Activated naive CD8-positive, alpha-beta T cell treated with anti-CD3 and anti-CD28 coated beads for 36 hours (primary cell): Measurements from ENCODE around the gene MBD5. TPM values are rescaled to one million over a fixed set of nuclear protein-coding genes. Genes with fewer than 3 reads are reported as not detected.

Source experiments
- DNase-seq: peaks from one replicate; pipeline ENCODE4 v3.0.0; 2021
- H3K27ac Mint-ChIP-seq: one replicate; pipeline ENCODE4 v1.8.0; 2022; ENCODE audit warnings: mild to moderate bottlenecking, moderate library complexity, mixed read lengths
- H3K27me3 Mint-ChIP-seq: one replicate; pipeline ENCODE4 v1.8.0; 2022; ENCODE audit warnings: mild to moderate bottlenecking, mixed read lengths
- H3K36me3 Mint-ChIP-seq: one replicate; pipeline ENCODE4 v1.8.0; 2021; ENCODE audit warnings: mild to moderate bottlenecking, mixed read lengths
- H3K4me1 Mint-ChIP-seq: one replicate; pipeline ENCODE4 v1.8.0; 2021; ENCODE audit warnings: mixed read lengths
- H3K4me3 Mint-ChIP-seq: one replicate; pipeline ENCODE4 v1.8.0; 2022; ENCODE audit warnings: mild to moderate bottlenecking, moderate library complexity, mixed read lengths
- H3K9me3 Mint-ChIP-seq: one replicate; pipeline ENCODE4 v1.8.0; 2022; ENCODE audit warnings: mixed read lengths
- total RNA-seq, 2 experiments: library from RNA; stranded (reverse); gene quantifications; one replicate each; pipeline ENCODE4 v1.2.3, GENCODE V29; 2021

Gene MBD5
- total RNA-seq, 2 experiments from 2014 or later: 17.0 to 17.4 TPM

DNA sequence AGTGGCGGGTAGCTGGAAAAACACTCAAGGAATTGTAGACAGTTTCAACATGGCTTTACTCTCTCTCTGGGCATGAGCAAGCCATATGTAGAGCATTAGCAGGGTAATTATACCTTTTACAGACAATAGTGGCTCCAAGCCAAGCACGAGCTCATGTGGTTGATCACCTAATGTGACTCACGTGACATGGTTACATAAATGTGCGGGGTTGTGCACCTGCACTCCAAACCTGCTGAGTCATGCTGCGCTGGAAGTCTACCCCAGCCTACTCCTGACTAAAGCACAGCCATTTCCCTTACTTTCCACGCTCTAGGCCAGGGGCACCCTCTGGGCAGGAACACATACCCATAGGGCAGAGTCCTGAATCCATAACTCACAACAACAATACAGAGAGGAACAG lies 232.8 kb downstream of the MBD5 start:
- Mint-ChIP-seq H3K27ac (no peak overlapping the region), H3K9me3 (peaks cover 34% of the 10 kb centered on the region), H3K27me3 (no peaks in the 10 kb centered on the region), H3K36me3 (peaks cover 53% of the 10 kb centered on the region), H3K4me1 (no peaks in the 10 kb centered on the region), H3K4me3 (no peak overlapping the region)
- DNase-seq: no peak

DNA sequence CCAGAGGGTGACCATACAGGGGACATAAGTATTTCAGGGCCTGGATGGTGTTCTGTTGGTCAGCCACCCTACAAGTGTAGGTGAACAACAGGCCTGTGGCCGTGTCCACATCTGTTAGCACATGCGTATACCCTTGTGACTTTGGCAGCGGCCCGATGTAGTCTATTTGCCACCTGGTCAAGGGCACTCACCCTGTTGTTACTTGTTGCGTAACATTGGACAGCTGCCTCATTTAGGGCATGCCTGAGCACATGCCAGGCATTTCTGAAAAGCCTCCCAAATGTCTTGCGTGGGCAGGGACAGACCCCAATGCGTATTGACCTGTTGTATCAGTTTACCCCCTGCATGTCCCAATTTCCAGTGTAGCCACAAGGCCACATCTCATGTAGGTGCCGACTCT lies 235.0 kb downstream of the MBD5 start:
- Mint-ChIP-seq H3K4me3 (no peak overlapping the region), H3K4me1 (peaks cover 2% of the 10 kb centered on the region), H3K27me3 (no peaks in the 10 kb centered on the region), H3K36me3 (peaks cover 59% of the 10 kb centered on the region), H3K9me3 (peaks cover 39% of the 10 kb centered on the region), H3K27ac (no peak overlapping the region)
- DNase-seq: no peak

DNA sequence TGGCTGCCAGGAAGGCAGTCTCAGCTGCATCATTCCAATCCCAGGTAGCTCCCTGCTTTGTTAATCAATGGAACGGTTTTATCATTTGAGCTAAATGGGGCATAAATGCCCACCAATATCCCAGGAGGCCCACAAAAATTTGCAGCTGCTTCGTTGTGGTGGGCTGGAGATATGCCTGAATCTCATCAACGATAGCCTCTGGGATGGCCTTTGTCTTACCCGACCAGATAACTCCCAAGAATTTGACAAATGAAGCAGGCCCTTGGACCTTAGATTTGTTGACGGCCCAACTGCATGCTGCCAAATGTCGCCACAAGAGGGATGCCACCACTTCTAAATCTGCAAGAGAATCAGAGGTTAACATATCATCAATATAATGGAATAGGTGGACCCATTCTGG lies 236.4 kb downstream of the MBD5 start:
- Mint-ChIP-seq H3K27ac (no peak overlapping the region), H3K36me3 (peaks cover 51% of the 10 kb centered on the region)

DNA sequence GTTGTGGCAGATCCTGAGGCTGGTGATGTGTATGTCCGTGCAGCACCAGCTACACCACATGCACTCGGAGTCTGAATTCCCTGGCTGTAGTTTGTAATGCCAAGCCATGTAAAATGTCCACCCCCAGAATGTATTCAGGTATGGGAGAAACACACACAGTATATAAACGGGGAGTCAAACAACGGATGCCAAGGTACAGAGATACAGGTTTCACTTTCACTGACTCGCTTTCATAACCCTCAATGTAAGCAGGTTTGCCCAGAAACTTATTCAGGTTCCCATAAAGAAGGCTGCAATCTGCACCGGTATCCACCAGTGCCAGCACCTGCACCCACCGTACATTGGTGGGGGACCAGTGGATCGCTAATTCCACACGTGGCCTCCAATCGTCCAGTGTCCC lies 237.2 kb downstream of the MBD5 start:
- no peak overlapping the region for H3K4me3 Mint-ChIP-seq
- no peak overlapping the region for H3K27ac Mint-ChIP-seq
- no peak for DNase-seq
- peaks cover 26% of the 10 kb centered on the region for H3K9me3 Mint-ChIP-seq
- H3K4me1 Mint-ChIP-seq: peaks cover 2% of the 10 kb centered on the region
- no peaks in the 10 kb centered on the region for H3K27me3 Mint-ChIP-seq
- peaks cover 46% of the 10 kb centered on the region for H3K36me3 Mint-ChIP-seq

More for the DNA sequence above, 236.4 kb downstream of the MBD5 start:
- Mint-ChIP-seq H3K27me3 (no peaks in the 10 kb centered on the region), H3K9me3 (peaks cover 32% of the 10 kb centered on the region), H3K4me3 (no peak overlapping the region), H3K4me1 (peaks cover 2% of the 10 kb centered on the region)
- no peak for DNase-seq

DNA sequence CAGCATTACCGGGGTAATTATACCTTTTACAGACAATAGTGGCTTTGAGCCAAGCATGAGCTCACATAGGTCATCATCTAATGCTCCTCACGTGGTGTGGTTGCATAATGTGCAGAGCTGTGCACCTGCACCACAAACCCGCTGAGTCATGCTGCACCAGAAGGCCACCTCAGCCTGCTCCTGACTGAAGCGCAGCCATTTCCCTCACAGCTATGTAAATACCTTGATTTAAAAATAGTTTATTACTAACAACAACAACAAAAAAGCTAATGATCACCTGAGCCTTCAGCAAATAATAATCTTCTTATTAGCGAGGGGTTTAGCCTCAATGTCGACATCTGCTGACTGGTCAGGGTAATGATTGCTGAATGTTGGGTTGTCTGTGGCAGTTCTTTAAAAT lies 238.8 kb downstream of the MBD5 start:
- Mint-ChIP-seq H3K4me3 (no peak overlapping the region), H3K36me3 (peaks cover 38% of the 10 kb centered on the region), H3K9me3 (peaks cover 15% of the 10 kb centered on the region), H3K27ac (no peak overlapping the region), H3K4me1 (peaks cover 2% of the 10 kb centered on the region), H3K27me3 (no peaks in the 10 kb centered on the region)
- DNase-seq: no peak

DNA sequence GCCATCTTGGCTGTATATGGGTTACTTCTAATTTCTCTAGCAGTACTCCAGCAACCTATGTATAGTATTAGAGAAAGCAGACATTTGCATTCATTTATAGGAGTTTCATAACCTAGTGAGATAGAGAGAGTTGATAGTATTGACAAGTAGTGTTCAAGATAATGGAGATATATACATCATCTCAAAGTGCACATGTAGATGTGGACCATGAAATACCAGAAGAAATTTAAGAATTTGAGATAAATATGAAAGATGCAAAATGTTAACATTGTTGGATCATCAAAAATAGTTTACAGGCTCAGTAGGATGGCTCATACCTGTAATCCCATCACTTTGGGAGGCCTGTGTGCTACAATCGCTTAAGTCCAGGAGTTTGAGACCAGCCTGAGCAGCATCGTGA lies 243.0 kb downstream of the MBD5 start:
- no peak overlapping the region for H3K27ac Mint-ChIP-seq
- H3K4me1 Mint-ChIP-seq: peaks cover 2% of the 10 kb centered on the region
- no peak for DNase-seq
- no peak overlapping the region for H3K4me3 Mint-ChIP-seq
- H3K9me3 Mint-ChIP-seq: peaks cover 8% of the 10 kb centered on the region
- H3K36me3 Mint-ChIP-seq: peaks cover 20% of the 10 kb centered on the region
- H3K27me3 Mint-ChIP-seq: no peaks in the 10 kb centered on the region

DNA sequence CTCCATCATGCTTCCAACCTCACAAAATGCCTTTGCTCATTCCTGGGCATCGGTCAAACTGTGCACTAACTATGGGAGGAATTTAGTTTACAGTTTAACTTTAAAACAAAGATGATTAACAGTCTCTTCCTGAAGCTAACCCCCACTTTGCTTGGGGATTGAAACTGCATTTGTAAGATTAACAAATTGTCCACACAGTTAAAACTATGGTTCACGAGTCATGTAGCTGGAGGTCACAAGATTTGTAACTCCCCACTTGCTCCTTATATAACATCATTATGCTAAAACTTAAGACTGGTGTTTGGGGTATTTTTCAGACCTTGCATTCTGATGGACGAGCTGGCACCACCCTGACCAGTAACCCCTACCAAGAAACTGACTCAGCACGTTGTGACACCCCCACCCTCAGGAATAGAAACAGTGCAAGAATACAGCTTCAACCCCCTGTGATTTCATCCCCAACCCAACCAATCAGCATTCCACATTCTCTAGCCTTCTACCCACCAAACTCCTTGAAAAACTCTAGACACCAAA lies 252.3 kb downstream of the MBD5 start:
- H3K4me3 Mint-ChIP-seq: no peak overlapping the region
- H3K4me1 Mint-ChIP-seq: no peaks in the 10 kb centered on the region
- peak overlapping the region; percentile 57 for H3K27ac Mint-ChIP-seq
- DNase-seq: no peak
- no peaks in the 10 kb centered on the region for H3K27me3 Mint-ChIP-seq
- no peaks in the 10 kb centered on the region for H3K9me3 Mint-ChIP-seq
- peaks cover 12% of the 10 kb centered on the region for H3K36me3 Mint-ChIP-seq

DNA sequence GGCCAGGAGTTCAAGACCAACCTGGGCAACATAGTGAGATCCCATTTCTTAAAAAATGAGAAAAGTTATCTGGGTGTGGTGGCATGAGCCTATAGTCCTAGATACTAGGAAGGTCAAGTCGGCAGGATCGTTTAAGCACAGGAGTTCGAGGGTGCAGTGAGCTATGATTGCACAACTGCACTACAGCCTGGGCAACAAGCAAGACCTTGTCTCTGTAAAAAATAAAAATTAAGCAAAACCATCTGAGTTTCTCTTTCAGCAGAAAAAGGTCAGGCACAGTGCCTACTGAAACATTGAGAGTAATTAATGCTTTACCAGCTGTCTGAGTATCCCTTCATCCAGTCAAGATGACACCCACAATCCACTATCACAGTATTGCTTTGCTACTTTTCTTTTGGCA lies 258.3 kb downstream of the MBD5 start:
- Mint-ChIP-seq H3K27me3 (no peaks in the 10 kb centered on the region), H3K4me3 (no peak overlapping the region), H3K36me3 (peaks cover 8% of the 10 kb centered on the region), H3K27ac (no peak overlapping the region), H3K4me1 (no peaks in the 10 kb centered on the region), H3K9me3 (no peaks in the 10 kb centered on the region)
- DNase-seq: no peak

DNA sequence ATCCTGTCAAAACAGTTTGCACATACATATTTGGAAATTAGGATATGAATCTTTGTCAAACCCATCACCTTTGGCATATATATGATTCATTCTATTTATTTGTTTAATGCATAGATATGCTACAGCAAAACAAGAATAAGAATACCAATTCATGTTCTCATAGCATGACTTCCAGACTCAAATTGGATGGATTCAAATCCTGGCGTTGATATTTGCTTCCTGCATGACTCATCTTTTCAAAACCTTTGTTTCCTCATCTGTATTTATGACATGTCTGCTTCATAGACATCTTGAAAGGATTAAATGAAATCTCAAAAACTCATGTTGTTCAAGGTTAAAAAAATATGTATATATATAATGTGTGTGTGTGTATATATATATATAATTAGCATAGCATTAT lies 261.3 kb downstream of the MBD5 start:
- H3K27ac Mint-ChIP-seq: no peak overlapping the region
- peaks cover 6% of the 10 kb centered on the region for H3K36me3 Mint-ChIP-seq
- no peaks in the 10 kb centered on the region for H3K9me3 Mint-ChIP-seq
- H3K4me3 Mint-ChIP-seq: no peak overlapping the region
- H3K4me1 Mint-ChIP-seq: no peaks in the 10 kb centered on the region
- H3K27me3 Mint-ChIP-seq: no peaks in the 10 kb centered on the region
- no peak for DNase-seq

DNA sequence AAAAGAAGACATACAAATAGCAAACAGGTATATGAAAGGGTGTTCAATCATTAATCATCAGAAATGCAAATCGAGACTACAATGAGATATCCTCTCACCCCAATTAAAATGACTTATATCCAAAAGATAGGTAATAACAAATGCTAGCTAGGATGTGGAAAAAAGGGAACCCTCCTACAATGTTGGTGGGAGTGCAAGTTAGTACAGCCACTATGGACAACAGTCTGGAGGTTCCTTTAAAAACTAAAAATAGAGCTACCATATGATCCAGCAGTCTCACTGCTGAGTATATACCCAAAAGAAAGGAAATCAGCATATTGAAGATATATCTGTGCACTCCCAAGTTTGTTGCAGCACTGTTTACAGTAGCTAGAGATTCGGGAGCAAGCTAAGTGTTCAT lies 271.5 kb downstream of the MBD5 start:
- H3K27ac Mint-ChIP-seq: no peak overlapping the region
- H3K27me3 Mint-ChIP-seq: no peaks in the 10 kb centered on the region
- no peak for DNase-seq
- peaks cover 3% of the 10 kb centered on the region for H3K4me1 Mint-ChIP-seq
- peaks cover 14% of the 10 kb centered on the region for H3K36me3 Mint-ChIP-seq
- no peak overlapping the region for H3K4me3 Mint-ChIP-seq
- H3K9me3 Mint-ChIP-seq: peaks cover 3% of the 10 kb centered on the region

DNA sequence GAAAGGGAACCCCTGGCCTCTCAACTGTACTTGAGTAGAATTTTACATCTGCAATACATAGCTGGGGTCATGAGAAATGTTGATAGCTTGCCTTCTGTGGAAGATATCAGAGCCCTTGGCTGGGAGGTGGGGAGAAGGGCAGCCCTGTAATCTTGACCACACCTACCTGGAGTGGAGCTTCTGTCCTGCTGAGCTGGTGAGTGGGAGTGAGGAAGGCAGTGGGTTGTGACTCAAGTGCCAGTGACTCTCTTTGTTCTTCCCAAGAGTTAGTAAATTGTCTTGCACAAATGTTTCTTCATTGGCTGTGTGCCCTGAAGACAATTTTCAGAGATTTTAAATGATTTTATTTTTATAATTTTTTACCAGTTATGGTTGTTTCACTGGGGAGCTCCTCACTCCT lies 277.3 kb downstream of the MBD5 start:
- Mint-ChIP-seq H3K9me3 (peaks cover 3% of the 10 kb centered on the region), H3K4me1 (peaks cover 3% of the 10 kb centered on the region), H3K4me3 (no peak overlapping the region), H3K36me3 (peaks cover 8% of the 10 kb centered on the region), H3K27ac (no peak overlapping the region), H3K27me3 (no peaks in the 10 kb centered on the region)
- DNase-seq: no peak

DNA sequence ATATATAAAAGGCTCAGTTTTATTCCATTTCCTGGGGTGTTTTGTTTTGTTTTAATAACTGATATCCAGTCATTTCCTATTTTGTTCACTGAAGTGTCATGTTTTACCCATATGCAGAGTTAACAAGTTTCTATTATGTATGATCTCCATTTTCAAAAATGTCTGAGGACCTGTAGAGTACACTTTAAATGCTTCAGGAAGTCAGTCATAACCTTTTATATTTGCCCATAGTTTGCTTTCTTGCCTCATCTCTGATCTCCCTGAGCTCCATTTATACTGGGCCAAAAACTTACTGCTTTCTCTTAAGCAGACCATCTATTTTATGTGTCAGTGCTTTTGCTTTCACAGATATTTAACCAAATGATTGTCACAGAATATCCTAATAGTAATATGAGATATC lies 278.7 kb downstream of the MBD5 start:
- no peak for DNase-seq
- H3K36me3 Mint-ChIP-seq: peaks cover 8% of the 10 kb centered on the region
- no peaks in the 10 kb centered on the region for H3K9me3 Mint-ChIP-seq
- H3K4me1 Mint-ChIP-seq: no peaks in the 10 kb centered on the region
- no peak overlapping the region for H3K4me3 Mint-ChIP-seq
- H3K27ac Mint-ChIP-seq: no peak overlapping the region
- H3K27me3 Mint-ChIP-seq: no peaks in the 10 kb centered on the region

DNA sequence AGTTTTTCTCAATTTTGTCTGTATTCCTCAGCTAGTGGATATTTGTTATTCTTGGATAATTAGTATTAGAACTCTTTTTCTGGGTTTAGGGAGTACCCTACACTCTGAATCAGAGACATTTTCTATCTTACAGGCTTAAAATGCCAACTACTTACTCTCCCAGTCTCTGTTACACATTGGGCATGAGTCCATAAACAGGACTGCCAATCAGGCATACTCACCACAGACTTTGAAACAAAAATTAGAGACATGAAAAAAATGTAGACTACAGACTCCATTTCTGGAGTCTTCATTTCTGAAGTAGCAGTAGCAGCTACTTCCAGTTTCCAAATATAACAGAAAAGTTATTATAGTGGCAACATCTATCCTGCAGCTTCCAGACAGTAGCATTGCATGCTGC lies 279.7 kb downstream of the MBD5 start:
- H3K4me3 Mint-ChIP-seq: no peak overlapping the region
- H3K27ac Mint-ChIP-seq: no peak overlapping the region
- H3K4me1 Mint-ChIP-seq: no peaks in the 10 kb centered on the region
- H3K36me3 Mint-ChIP-seq: peaks cover 4% of the 10 kb centered on the region
- no peaks in the 10 kb centered on the region for H3K27me3 Mint-ChIP-seq
- DNase-seq: no peak
- no peaks in the 10 kb centered on the region for H3K9me3 Mint-ChIP-seq

DNA sequence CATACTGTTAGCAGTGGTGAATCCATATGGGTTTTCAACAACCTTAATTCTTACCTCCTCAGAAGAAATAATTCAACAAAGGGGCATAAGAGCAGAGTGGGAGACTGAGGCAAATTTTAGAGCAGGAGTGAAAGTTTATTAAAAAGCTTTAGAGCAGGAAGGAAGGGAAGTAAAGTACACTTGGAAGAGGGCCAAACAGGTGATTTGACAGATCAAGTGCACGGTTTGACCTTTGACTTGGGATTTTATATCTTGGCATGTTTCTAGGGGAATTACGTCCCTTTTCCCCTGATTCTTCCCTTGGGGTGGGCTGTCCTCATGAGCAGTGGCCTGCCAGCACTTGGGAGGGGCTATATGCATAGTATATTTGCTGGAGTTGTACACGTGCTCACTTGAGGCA lies 280.5 kb downstream of the MBD5 start:
- Mint-ChIP-seq H3K27ac (no peak overlapping the region), H3K27me3 (no peaks in the 10 kb centered on the region), H3K9me3 (no peaks in the 10 kb centered on the region), H3K4me1 (no peaks in the 10 kb centered on the region), H3K4me3 (no peak overlapping the region), H3K36me3 (peaks cover 4% of the 10 kb centered on the region)
- DNase-seq: no peak

DNA sequence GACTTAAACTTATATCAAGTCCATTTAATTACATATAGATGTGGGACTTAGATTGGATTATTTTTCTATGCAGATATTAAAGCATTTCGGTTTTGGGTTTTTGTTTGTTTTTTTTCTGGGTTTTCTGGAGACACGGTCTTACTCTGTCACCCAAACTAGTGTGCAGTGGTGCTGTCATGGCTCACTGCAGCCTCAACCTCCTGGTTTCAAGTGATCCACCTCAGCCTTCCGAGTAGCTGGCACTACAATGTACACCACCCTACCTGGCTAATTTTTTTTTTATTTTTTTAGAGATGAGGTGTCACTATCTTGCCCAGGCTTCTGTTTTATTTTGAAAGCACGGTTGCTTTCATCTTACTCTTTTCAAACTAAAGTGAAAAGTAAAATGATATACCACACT lies 281.6 kb downstream of the MBD5 start:
- H3K4me1 Mint-ChIP-seq: no peaks in the 10 kb centered on the region
- no peaks in the 10 kb centered on the region for H3K9me3 Mint-ChIP-seq
- H3K4me3 Mint-ChIP-seq: no peak overlapping the region
- peaks cover 4% of the 10 kb centered on the region for H3K36me3 Mint-ChIP-seq
- no peak for DNase-seq
- no peaks in the 10 kb centered on the region for H3K27me3 Mint-ChIP-seq
- no peak overlapping the region for H3K27ac Mint-ChIP-seq

DNA sequence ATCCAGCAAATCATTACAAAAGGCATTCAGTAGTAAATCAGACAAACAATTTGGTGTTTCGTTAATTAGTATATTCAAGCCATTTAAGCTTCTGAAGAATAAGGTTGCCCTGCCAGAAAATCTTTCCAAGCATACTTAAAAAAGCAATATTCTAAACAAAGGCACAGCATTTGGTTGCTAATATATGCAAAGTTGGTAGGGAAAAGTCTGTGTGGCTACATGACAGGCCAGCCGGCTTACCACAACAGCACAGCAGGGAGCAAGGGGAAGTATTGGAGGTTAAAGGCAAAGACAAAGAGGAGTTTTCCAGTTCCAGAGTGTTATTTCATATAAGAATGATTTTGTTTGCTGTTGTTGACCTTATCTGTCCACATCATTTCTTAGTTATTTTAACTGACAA lies 282.3 kb downstream of the MBD5 start:
- Mint-ChIP-seq H3K36me3 (peaks cover 4% of the 10 kb centered on the region), H3K9me3 (no peaks in the 10 kb centered on the region), H3K27ac (no peak overlapping the region), H3K4me3 (no peak overlapping the region), H3K27me3 (no peaks in the 10 kb centered on the region), H3K4me1 (no peaks in the 10 kb centered on the region)
- DNase-seq: no peak

DNA sequence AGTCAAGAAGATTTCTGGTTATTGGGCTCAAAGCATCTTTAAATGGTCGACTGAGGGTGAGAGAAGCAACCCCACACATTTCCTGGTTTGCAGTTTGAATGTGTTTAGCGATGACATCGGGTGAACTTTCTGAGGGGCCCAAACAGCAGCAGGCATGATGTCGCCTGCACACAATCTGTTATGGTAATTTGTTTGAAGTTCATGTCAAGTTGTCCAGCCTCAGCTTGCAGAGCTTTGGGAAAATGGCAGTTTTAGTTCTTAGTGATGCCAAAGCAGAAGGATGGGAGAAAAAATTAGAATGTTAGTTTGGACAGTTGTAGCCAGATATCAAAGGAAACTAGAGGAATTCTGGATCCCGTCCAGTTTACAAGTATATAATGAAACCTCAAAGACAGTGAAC lies 284.6 kb downstream of the MBD5 start:
- Mint-ChIP-seq H3K4me1 (no peaks in the 10 kb centered on the region), H3K27ac (no peak overlapping the region), H3K9me3 (no peaks in the 10 kb centered on the region), H3K27me3 (no peaks in the 10 kb centered on the region), H3K4me3 (no peak overlapping the region), H3K36me3 (peaks cover 5% of the 10 kb centered on the region)
- no peak for DNase-seq
